HG03439 (cell line): ENCODE results near the gene ADAM15.

ENCODE experiments used
- ATAC-seq: cut with Tn5 transposase; IDR thresholded peaks from one replicate; pipeline ENCODE4 v1.9.1; 2021; ENCODE audit warnings: mild to moderate bottlenecking, moderate library complexity; ENCODE audit not compliant: unreplicated experiment

The ADAM15 gene

GRCh38 chr1:155083865-155084721 is 33.0 kb downstream of the ADAM15 start:
- peak; percentile 3 for ATAC-seq

DNA sequence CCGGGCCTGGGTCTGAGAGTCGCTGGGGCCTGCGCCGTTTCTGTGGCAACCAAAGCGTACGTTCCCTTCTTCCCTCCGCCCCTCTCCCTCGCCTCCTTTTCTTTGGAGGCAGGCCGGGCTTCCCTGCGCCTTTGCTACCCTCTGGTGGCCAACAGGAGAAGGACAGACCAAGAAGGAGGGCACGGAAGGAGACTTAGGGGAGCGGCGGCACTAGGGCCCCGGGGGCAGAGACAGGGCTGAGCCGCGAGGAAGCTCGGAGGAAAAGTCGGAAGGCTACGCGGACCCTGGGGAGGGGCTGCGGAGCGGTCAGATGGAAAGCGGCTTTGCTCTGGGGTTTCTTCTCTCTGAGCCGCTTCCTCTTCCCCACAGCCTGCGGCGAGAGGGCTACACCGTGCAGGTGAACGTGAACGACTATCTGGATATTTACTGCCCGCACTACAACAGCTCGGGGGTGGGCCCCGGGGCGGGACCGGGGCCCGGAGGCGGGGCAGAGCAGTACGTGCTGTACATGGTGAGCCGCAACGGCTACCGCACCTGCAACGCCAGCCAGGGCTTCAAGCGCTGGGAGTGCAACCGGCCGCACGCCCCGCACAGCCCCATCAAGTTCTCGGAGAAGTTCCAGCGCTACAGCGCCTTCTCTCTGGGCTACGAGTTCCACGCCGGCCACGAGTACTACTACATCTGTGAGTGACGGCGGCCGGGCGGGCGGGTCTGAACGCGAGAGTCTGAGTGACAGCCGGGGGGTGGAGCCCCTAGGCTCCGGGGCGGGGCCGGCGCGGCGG is 33.8 kb downstream of the ADAM15 start:
- peak; percentile 70 for ATAC-seq

GRCh38 chr1:155085504-155086127 is 34.5 kb downstream of the ADAM15 start:
- ATAC-seq: no peak

DNA sequence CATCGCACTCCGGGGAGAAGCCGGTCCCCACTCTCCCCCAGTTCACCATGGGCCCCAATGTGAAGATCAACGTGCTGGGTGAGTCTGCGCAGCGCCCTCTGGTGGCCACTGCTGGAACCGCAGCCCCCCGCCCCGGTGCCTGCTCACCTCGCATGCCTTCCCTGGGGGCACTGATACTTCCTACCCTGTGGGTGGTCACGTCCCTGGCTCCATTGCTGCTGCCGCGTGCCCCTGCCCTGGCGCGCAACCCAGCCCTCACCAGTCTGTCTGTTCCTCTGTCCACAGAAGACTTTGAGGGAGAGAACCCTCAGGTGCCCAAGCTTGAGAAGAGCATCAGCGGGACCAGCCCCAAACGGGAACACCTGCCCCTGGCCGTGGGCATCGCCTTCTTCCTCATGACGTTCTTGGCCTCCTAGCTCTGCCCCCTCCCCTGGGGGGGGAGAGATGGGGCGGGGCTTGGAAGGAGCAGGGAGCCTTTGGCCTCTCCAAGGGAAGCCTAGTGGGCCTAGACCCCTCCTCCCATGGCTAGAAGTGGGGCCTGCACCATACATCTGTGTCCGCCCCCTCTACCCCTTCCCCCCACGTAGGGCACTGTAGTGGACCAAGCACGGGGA is 35.1 kb downstream of the ADAM15 start:
- no peak for ATAC-seq

DNA sequence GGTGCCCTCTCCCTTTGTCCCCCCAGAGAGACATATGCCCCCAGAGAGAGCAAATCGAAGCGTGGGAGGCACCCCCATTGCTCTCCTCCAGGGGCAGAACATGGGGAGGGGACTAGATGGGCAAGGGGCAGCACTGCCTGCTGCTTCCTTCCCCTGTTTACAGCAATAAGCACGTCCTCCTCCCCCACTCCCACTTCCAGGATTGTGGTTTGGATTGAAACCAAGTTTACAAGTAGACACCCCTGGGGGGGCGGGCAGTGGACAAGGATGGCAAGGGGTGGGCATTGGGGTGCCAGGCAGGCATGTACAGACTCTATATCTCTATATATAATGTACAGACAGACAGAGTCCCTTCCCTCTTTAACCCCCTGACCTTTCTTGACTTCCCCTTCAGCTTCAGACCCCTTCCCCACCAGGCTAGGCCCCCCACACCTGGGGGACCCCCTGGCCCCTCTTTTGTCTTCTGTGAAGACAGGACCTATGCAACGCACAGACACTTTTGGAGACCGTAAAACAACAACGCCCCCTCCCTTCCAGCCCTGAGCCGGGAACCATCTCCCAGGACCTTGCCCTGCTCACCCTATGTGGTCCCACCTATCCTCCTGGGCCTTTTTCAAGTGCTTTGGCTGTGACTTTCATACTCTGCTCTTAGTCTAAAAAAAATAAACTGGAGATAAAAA is 35.9 kb downstream of the ADAM15 start:
- no peak for ATAC-seq

DNA sequence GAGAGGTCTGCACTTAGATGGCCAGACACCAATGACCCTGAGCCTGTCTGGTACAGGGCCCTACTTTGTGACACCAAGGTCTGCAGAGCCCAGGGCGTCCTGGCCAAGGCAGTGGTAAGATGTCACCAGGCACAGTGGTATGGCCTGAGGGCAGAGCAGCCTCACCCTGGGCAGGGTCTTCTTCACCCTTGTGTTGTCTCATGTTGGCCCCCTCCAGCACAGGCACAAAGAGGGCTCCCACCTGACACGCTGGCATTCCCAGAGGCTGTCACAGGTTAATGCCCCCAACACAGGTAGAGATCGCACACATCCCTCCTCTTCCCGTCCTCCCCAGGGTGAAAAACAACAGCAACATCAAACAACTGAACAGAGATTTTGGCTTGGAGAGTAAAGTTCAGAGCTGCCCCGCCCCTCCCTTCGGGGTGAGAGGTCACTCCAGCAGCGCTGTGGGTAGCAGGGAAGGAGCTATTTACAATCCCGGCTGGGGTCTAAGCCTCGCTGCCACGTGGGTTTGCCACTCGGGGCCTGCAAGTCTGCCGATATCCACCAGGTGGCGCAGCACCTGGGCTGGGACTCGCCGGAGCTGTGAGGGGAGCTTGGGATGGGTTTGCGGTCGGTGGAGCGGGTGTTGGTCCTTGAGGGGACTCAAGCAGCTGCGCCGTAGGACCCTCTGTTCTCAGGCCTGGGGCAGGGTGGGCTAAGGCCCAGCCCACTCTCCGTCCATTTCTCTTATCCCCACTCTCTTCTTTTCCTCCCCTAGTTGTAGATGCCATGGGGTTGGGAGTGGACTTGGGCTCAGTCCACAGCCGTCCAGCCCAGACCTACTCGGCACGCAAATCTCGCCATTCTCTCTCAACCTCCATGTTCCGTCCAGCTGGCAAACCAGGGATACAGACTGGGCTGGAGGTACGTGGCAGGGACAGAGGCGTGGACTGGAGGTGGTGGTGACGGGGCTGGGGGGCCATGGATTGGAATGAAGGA is 40.2 kb downstream of the ADAM15 start:
- no peak for ATAC-seq

DNA sequence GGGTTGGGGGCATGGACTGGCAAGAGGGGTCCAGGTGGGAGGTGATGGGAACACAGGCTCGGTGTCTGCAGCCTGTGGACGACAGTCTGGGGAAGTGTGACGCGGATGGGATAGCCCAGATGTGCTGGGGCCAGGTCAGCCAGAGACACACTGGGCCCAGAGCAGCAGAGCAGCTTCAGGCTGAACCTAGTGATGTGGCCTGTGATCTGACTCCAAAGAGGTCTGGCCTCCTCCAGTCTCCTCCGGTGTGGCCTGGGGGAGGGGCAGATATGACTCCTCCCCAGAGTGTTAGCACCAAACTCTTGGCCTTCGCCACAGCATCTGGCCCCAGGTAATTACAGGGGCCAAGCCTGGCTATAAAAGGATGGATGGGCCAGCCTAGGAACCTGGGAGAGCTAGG is 41.0 kb downstream of the ADAM15 start:
- no peak for ATAC-seq

DNA sequence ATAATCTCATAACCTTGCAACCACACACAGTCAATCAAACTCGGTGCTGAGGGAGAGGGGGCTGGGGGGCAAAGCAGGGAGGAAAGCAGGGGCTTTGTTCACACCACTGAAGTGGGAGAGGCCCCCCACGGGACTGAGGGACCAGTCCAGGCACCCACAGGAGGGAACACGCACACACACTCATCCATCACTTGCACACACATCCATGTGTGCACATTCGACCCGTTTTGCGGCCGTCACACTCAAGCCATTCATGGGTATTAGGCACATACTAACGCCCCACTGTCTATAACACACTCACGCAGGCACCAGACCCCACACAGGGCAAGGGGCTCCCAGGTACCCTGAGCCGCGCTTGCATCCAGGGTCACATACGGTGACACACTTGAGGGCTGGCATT is 41.5 kb downstream of the ADAM15 start:
- ATAC-seq: no peak

DNA sequence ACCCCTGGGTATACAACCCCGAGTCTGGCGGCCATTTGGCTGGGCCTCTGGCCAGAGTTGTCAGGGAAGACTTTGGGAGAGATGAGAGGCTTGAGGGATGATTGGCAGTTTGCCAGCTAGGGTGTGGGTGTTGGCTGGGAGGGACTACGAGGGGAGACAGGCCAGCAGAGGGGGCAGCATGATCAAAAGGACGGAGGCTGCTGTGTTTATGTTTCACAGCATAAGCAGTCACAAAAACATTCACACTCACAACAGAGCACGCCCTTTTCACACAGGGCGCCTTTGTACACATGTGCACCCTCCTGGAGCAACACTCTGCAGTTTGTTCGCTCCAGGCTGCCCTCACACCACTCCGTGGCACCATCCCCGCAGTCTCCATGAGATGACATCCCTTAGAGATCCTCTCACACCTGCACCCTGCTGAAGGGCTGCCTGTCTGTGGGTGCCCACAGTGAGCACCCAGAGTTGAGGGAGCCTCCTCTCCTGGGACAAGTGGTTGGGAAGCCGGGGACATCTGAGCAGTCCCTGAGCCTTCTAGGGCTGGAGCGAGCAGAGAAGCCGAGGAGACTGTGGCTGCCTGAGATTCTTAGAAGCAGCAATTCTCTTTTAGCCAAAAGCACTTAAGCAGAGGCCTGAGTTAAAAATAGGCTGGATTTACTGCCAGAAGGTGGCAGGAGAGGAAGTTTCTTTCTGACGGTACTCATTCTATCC is 43.0 kb downstream of the ADAM15 start:
- no peak for ATAC-seq

- ATAC-seq: no peak
Measured at GRCh38 chr1:155094622-155094948, 43.5 kb downstream of the ADAM15 start.

DNA sequence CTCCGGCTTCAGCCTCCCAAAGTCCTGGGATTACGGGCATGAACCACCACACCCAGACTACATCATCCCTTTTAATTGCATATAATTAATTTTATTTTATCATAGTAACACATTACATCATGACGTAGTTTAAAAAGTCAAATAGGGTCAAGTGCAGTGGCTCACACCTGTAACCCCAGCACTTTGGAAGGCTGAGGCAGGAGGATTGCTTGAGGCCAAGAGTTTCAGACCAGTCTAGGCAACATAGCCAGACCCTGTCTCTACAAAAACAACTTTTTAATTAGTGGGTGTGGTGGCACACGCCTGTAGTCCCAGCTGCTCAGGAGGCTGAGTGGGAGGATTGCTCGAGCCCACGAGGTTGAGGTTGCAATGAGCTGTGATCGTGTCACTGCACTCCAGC is 48.2 kb downstream of the ADAM15 start:
- no peak for ATAC-seq

DNA sequence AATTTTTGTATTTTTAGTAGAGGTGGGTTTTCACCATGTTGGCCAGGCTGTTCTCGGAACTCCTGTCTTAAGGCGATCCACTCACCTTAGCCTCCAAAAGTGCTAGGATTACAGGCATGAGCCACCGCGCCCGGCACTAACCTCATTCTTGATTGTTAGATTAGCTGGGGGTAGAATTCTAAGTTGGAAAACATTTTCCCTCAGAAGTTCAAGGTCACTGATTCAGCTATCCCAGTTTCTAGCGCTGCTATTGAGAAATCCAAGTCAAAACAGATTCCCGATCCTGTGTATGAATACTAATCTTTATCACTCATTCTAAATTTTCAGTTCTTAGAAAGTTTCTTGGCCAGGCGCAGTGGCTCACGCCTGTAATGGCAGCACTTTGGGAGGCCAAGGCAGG is 52.2 kb downstream of the ADAM15 start:
- no peak for ATAC-seq

DNA sequence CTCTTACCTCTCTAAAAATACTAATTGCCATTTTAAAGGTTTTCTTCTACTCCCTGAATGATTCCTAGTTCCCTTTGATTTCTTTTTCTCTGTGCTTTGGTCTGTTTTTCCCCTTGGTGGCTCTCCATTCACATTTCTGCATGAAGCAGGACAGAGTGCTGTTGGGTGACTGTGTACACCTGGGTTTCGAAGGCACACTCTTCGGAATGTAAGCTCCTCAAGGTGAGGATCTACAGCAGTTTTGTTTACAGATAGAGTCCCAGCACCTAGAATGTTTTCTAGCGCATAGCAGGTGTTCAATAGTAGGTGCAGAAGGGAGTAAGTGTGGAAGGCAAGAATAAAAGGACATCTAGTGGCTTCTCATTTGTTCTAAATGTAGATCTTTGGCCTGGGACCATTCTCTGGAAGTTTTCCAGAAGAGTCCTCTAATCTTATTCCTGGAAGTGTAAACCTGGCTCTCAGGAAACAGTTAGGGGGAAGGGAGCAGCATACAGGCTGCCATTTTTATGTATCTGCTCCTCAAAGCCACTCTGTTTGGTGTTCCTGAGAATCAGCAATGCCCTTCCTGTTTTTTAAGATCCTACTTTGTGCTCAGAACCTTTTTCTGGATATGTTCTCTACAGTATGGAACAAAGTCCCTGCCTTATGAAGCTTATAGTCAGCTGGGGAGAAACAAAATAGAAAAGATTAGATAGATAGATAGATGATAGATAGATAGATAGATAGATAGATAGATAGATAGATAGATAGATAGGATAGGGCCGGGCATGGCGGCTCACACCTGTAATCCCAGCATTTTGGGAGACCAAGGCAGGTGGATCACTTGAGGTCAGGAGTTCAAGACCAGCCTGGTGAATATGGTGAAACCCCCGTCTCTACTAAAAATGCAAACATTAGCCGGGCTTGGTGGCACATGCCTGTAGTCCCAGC is 53.8 kb downstream of the ADAM15 start:
- no peak for ATAC-seq

DNA sequence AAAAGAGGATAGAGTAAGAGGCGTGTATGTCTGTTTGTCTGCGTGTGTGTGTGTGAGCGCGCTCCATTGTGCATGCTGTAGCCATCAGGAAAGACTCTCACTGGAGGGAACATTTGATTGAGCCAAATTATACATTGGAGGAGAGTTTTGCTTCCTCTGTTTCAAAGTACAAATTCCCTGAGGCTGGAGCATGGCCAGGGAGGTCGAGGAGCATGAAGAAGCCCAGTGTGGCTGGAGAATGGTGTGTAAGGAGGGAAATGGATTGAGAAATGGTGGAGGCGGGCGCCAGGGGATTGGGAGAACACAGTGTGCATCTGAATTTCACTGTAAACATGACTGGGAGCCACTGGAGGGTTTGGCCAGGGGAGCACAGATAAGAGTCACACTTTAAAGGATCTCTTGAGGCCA is 54.5 kb downstream of the ADAM15 start:
- ATAC-seq: no peak

GRCh38 chr1:155106862-155107261 is 55.7 kb downstream of the ADAM15 start:
- ATAC-seq: no peak

- ATAC-seq: no peak
Measured at GRCh38 chr1:155107309-155108264, 56.5 kb downstream of the ADAM15 start.

DNA sequence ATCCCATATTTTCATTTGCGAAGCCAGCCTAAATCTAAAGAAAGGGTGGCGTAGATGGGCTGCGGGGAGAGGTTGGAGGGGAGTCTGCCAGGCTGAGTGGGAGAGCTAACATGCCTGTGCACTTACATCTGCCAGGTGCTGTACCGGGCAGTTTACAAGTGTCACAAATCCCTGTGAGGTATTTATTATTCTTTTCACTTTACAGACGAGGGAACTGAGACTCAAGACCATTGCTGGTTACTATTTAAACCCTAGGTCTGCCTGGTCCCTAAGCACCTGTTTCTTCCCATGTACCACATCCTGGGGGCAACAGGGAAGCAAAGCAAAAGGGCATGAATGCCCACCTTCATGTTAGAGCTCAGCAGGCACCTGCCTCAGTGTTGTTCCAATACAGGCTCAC is 57.2 kb downstream of the ADAM15 start:
- ATAC-seq: no peak
